T-helper 2 cell (primary cell): ENCODE results near the gene SYPL1.
"Not testable (repeated sequence)": the region's sequence is repeated elsewhere in the genome, so short reads cannot be mapped to it uniquely, and the experiment has no call there.

Experiments
- DNase-seq, 5 experiments: peaks; one replicate each; pipeline versions ENCODE4 v3.0.0 to v3.0.0-alpha.2; 2012 to 2022
- total RNA-seq, 2 donors: gene quantifications; one replicate each; lab custom pipeline; 2026; lab: John Stamatoyannopoulos, UW

SYPL1 gene
- total RNA-seq = 26.2 to 27.0 reads per million in 2 donors

DNA sequence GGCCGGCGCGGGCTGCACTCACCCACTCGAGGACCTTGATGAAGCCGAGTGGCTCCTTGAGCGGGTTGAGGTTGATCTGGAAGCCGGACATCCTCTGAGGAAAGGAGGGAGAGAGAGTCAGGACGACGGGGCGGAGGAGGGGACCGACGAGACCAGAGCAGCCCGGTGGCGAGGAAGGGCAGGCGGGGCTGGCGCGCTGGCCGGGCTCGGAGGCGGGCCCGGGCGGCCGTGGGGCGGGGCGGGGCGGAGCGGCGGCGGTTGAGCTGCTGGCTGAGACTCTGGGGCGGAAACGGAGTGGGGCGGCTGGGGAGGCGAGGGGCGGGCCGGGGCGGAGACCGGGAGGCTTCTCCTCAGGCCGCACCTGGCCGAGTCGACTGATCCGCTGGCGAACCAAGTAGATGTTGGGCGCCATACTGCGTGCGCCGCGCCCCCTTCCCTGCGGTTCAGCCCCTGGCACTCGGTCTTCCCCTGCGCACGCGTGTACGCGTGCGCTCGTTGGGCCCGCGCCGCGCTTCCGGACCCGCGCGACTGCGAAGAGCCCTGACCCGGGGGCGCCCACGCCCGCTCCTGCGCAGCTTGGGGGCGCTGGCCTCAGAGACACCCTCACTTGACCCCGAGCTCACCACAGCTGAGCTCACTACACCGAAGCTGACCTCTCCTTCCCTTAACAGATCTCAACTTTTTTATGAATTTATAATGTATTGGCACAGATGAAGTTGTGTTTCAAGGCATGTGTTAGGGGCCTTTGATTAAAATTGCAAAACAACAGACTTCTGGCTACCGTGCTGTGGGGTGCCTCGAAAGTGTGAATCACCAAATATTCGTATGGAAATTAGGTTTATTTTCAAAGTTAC is at the start of gene SYPL1:
Gene SYPL1 (minus strand): TSS at position 195 of the 854 bp plus-strand sequence. CDS start 104 bp downstream, at position 91.
- peak; percentile 87 to 98 (median 90) for DNase-seq

DNA sequence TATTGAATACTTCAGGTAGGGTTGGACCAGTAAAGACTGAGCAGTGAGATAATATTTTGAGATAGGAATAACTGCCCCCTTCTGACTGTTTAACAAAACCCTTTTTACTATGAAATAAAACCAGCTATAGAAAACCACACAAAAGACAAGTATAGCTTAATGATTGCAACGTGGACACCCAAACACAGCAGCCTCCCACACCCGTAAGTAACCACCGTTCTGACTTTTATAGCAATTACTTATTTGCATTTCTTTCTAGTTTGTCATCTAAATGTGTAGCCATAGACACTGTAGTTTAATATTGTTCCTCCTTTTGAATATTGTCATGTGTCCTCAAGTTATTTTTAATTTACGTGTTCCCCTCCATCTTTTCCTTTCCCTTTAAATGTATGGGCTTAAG is 42.9 kb upstream of the SYPL1 start:
- DNase-seq = no peak

DNA sequence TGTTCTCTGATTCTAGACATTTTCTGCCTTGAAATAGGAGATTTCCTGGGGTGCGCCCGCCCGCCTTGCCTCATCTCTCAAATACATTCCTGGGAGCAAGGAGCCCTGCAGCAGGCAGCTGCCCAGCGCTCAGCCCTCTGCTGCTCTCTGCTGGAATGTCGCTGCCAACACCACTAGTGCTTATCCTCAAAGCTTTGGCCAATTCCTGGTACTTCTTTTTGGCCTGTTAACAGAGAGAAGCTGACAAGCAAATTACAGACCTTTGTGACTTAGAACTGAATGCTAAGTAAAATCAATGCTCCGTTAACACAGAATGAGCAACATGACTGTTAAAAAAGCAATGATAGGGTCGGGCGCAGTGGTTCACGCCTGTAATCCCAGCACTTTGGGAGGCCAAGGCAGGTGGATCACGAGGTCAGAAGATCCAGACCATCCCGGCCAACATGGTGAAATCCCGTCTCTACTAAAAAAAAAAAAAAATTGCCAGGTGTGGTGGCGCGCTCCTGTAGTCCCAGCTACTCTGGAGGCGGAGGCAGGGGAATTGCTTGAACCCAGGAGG is 41.9 kb upstream of the SYPL1 start:
- DNase-seq = peak; percentile 40 to 72 (median 53)

DNA sequence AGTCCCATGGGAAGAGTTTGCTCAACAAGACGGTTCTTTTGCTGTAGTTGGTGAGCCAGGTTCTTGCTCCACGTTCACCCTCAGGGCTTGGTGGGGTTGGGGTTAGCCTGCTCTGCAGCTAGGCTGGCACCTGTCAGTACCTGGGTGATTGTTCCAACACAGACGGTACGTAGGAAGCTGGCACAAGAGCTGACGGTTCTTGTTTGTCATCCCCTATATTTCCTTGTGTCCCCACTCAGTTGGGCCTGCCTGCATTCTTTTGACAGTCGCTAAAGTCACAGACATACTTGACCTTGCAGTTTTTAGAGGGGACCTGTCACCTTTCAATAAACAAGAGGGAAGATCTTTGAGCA is 40.2 kb upstream of the SYPL1 start:
- no peak for DNase-seq

DNA sequence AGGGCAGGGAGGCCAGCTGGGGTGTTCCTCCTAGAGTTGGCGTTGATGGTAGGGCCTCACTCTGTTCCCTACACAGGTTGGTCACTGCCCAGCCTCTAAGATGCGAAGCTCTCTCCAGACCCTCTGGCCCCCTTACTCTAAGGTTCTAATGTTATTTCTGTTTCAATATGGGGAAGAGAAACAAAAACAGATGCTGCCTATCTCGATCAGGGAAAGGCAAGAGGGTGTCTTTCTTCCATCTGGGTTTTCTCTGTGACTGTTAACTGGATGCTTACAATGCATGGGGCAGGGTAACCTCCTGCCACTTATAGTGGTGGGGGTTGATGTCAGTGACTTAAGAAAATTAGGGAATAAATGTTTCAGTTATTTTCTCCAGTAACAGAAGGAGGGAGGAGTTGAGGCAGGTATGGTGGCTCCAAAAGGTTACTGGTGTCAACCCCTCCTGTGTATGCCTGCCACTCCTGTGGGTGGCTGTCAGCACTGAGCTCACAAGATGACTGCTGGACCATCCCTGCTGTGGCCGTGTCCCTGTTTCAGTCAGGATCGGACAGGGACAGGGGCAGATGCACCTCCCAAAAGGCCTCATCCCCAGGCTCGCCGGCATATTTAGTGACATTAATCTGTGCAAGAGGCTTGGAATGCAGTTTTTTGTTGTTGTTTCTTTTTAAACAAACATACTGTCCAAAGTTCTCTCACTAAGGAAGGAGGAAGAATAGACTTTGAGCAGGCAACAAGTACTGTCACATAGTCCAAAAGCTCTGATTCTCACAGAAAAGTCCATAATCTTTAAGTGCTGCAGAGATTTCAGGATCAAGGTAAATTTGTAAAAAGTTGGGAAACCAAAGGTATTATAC is 39.6 kb upstream of the SYPL1 start:
- no peak for DNase-seq

DNA sequence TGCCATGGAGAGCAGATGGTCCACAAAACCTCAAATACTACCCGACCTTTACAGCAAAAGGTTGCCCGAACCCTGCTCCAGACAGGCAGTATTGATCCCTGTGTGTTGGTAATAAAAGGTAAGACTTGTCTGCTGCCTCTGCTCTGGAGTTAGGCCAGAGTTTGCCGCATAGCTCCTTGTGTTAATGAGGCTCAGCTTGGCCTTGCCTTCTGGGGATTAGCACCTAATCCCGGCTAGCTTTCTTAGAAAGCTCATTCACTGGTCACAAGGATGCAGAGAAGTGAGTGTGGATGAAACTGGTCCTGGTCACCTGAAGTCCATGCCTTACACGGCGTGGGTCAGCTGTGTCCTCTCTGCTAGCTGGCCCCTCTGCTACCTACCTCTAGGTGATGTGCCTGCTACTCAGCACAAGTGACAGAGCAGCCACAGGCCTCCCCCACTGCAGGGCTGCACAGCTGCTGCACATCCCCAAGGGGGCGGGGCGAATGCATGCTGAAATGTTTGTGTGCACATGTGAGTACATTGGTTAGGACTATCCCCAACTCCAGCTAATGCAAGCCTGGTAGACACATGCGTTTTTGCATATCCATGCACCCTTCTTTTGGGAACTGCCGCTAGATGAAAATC is 31.7 kb upstream of the SYPL1 start:
- DNase-seq = peak in 1 of 5 experiments; percentile 21

DNA sequence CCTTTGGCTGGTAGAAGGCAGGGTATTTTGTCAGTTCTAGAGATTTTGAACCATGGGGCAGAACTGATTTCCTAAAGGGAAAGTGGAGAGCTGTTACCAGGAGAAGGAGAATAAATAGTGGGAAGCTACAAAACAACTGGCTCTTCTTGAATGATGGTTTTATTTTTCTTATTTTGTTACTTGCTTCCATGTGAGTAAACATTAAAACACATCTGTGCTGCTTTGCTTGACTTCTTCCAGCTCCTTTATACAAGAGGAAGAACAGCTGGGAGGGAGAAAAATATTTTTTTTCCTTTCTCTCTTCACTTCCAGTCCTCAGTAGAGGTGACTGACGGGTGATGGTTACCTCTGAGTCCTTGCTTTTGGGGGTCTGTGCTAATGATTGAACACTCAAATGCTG is 30.0 kb upstream of the SYPL1 start:
- DNase-seq = no peak

DNA sequence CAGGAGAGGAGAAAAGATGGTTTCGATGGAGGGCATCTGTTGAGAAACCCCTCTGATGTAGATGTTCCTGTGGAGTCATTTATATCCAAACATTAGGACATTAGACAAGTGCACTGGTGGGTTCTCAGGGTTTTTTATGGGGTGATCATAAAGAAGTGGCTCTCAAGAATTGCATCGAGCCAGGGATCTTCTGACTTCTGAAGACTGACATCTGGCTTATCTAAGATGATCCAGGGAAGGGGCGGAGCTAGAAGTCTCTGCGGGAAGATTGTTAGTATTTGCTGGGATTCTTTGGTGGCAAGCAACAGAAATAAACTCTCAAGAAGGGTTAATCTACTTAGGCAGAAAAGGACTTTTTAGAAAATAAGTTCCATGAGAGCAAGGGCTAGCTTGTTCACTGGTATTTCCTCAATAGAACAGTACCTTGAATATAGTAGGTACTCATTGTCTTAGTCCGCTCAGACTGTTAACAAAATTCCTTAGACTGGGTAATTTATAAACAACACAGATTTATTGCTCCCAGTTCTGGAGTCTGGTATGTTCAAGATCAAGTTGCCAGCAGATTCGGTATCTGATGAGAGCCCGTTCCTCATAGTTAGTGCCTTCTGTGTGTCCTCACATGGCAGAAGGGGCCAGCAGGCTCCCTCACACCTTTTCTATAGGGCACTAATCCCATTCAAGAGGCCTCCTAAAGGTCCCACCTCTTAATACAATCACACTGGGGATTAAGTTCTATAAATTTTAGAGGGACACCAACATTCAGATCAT is 28.5 kb upstream of the SYPL1 start:
- no peak for DNase-seq

DNA sequence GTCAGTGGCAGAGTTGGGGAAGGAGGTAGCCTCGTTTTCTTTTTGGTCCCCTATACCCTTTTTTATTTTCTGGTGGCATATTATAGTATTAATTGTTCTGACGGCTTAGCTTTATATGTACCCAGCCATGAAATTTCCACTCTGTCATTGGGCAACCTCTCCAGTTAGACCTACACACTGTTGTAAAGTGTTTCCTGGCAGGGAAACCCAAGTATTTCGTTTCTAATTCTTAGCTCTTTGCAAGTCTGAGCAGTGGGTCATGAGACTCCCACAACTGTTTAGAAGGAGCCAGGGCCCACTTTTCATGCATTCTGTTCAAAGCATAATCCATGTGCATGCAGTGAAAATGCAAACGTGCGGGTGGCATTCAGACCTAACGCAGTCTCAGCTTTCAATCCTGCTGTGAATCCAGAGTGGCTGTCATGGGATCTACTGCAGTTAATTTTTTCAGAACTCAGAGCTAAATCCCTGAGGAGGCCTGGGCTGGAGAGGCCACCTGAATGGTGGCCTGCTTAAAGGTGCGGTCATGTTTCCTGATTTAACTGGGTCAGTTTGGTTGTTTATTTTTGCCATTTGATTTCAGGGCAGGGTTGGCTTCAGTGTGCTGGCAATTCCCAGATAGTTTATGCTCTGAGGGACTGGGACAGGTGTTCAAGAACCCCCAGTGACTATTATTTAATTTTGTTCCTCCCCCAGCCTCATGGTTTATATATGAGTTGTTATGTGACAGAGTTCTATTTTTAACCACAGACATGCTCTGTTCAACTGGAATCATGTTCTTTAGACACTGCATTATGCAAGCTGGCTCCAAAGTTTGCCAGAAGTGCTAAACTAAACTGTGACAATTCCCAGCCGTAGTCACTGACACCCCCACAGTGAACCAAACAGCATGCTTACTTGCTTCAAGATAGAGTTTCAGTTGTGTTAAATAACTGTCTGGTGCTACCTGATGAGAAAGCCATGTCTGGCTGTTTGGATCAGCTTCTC is 27.4 kb upstream of the SYPL1 start:
- DNase-seq = no peak

DNA sequence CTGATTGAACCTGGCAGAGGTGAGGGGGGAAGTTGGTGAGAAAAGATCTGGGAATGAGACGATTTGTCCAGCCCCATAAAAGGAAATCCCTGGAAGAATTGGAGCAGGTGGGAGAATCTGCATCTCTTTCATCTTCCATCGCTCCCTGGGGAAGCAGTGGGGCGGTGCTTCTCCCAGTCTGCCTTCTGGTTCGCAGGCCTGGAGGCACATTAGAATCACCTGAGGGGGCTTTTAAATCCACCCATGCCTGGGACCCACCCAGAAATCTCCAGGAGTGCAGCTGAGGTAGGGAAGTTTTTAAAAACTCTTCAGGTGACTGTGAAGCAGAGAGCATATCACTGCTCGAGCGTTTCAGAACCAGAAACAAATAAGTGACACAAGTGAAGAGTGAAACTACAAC is 26.7 kb upstream of the SYPL1 start:
- no peak for DNase-seq

DNA sequence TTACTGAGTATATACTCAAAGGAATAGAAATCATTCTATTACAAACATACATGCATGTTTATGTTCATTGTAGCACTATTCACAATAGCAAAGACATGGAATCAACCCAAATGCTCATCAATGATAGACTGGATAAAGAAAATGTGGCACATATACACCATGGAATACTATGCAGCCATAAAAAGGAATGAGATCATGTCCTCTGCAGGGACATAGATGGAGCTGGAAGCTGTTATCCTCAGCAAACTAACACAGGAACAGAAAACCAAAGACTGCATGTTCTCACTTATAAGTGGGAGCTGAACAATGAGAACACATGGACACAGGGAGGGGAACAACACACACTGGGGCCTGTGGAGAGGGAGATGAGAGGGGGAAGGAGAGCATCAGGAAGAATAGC is 26.1 kb upstream of the SYPL1 start:
- not testable (repeated sequence) for DNase-seq

DNA sequence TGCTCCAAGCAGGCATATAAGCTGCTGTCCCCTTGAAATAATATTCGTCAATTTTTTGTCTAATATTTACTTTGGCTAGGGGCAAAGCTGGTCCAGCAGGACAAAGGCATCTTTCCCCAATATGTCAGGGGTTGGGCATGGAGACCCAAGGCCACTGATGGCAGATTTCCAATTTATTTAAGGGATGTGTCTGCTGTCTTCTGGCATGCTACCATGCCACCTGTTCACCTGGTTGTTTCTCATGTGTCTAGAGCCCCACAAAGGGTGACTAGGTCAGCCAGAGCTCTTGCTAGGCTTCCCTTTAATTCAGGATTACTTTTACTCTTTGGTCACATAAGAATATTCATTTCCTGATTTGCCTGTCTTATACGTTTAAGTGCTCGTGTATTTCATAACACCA is 22.1 kb upstream of the SYPL1 start:
- DNase-seq = no peak

DNA sequence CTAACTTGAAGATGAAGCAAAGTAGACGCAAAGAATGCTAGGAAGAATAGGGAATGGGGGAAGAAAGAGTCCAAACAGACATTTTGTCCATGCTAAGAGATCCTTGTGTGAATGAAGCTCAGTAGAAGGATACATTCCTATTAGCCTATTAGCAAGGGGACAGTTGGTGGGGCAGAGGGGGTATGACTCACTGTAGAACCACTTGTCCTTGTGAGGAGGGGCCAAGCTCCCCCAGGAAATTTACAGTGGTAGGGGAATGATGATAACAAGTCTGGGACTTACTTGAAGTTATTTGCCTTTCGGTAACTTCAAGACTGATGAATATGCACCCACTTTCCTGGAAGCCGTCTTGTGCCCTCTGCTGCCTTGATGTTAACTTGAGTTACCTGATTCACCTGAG is 17.2 kb upstream of the SYPL1 start:
- no peak for DNase-seq

DNA sequence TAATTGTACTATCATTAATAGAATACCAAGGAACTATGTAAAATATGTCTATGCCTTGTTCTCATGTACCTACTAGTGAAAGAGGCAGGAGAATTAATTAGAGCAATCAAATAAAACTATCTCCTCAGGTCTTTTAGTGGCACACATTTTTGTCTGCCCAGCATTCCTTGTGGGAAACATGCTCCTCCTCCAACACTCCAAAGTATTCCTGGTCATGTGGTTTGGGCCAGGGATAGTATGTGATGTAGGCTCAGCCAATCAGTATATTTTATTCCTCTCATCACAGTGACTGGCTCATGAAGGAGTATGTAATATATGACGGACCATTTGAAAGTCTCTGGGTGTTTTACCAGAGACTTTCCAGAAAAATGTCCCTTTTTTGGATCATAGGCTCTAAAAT is 16.7 kb upstream of the SYPL1 start:
- DNase-seq = no peak

DNA sequence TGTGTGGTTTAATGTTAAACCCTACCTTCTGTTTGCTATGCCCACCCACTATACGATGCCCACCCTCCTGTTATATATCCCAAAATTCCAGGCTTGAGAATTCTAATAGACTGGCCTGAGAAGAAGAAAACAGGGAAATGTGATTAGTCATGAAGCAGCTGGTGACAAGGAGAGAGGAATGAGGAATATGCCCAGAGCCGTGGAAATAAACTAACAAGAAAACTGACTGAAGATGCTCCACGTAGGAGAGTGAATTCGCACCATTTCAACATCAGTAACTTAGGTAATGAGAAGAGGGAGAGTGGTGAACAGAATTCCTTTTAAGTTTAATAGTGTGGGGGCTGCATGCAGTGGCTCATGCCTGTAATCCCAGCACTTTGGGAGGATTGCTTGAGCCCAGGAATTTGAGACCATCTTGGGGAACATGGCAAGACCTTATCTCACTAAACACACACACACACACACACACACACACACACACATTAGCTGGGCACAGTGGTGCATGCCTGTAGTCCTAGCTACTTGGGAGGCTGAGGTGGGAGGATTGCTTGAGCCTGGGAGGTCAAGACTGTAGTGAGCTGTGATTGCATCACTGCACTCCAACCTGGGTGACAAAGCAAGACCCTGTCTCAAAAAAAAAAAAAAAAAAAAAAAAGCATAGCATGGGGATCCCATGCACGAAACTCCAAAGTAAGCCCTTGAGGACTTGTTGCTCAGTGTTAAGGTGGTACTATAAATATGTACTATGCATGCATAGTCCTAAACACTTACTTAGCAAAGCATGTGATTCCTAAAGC is 16.1 kb upstream of the SYPL1 start:
- no peak for DNase-seq

DNA sequence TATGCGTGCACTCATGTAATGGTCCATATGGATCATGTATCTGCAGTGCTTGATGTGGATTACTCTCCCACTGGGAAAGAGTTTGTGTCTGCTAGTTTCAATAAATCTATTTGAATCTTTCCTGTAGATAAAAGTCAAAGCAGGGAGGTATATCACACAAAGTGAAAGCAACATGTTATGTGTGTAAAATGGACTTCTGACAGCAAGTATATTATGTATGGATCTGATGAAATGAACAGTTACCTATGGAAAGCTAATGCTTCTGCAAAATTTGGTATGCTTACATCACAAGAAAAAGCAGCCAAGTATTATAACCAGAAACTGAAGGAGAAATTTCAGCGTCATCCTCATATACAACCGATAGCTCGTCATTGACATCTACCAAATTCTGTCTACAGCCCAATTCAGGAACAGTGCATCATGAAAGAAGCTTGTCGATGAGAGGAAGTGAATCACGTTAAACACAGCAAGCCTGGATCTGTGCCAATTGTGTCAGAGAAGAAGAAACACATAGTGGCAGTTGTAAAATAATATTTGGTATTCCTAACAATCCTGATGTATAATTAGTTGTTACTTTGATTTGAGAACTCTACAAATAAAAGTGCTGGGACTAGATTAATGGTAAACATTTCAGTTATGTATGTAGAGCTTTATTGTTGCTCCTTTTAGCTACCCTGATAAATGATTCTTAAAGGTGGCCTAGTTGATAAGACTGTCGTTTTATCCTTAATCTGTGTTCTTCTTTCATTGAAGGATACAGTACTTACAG is 14.2 kb upstream of the SYPL1 start:
- DNase-seq = peak in 1 of 5 experiments; percentile 71

DNA sequence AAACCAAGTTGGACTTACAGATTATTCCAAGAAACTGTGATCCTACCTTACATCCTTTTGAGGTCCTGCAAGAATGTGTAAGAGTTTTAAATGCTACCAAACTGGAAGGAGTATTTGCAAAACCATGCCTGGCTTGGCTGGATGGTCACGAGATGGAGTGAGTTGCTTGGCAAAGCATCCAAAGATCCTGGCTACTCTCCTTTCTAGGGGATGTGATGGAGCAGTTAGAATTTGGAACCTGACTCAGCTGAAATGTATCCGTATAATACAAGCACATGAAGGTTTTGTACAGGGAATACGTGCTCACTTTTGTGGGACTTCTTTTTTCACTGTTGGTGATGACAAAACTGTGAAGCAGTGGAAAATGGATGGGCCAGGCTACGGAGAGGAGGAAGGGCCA is 13.3 kb upstream of the SYPL1 start:
- DNase-seq = no peak

DNA sequence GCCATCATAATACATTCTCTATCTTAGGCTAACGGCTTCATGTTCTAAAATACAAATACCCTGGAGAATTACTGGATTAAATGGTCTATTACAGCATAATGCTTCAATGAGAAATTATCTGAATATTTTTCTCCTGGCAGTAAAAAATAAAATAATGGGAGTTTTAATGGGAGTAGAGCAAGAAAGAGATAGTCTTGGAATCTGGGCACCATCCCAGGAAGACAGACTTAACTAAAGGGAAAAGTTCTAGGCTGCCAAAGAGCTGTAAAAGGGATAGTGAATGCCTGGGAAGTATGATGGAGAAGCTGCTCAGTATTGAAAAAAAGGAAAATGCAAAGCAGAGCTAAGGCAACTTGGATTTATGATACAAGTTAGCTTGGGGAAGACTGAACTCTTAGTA is 12.1 kb upstream of the SYPL1 start:
- no peak for DNase-seq

DNA sequence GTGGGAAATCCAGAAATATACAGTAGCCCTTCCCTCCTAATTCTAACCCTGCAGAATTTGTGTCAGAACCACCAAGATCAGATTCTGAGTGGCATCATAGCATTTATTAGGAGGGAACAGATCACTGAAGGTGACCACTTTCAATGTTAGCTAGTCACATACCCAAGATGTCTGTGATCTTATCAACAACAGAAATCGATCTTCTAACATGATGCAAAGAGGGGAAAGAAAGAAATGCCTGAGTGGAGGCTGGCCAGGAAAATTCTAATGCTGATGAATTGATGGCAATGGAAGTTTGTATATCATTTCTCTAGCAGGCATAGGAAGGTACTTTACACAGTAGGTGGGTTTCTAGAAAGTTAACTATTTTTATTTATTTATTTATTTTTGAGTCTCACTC is 10.6 kb upstream of the SYPL1 start:
- DNase-seq = no peak
